ENCODE data around the gene TOP1.

TOP1 gene

DNA sequence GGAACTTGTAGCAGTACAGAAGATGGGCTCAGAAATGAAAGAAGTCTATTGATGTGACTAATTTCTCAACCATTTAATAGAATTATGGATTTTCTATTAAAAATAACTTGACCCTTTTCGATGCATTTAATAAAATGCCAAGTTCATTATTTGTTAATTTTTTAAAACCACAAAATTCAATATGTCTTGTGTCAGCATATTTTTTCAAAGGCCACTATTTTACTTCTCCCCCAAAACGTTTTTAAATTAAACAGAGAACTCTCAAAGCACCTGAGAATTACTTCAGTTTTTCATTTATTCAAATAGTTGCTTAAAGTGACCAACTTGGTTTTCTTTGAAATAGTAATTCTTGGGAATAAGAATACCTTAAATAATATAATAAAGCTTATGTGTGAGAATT, 8.6 kb downstream of the TOP1 start:
- DNase-seq (ENCODE audit: low read depth in 2 of 2) = no peak

DNA sequence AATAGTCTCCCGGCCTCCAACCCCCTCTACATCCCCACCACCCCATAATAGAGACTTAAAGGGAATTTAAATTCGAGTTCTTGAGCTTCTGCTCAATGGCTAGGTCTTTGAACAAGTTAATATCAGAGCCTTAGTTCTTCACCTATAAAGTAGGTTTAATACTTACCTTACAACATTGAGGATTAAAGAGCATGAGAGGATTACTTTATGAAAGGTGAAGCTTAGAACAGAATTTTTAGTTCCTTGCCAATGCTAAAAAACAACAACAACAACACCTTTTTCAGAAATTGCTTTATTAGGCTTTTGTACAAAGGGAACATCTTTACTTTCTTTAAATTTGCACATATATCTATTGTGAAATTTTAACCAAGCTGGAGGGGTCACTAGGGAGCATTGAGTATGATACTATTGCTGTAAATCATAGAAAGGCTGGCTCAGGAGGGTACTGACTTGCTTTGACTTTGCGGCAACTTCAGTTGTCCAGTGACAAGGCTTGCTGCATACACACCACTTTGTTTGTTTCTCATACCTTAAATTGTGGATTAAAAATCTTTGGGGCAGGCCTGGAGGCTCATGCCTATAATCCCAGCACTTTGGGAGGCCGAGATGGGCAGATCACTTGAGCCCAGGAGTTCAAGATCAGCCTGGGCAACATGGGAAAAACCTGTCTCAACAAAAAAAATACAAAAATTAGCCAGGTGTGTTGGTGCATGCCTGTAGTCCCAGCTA, 9.7 kb downstream of the TOP1 start:
- no peak for DNase-seq (ENCODE audit: low read depth in 2 of 2)

- DNase-seq (ENCODE audit: low read depth in 2 of 2) = no peak
These were observed 10.3 kb downstream of the TOP1 start for GRCh38 chr20:41038878-41039404.

DNA sequence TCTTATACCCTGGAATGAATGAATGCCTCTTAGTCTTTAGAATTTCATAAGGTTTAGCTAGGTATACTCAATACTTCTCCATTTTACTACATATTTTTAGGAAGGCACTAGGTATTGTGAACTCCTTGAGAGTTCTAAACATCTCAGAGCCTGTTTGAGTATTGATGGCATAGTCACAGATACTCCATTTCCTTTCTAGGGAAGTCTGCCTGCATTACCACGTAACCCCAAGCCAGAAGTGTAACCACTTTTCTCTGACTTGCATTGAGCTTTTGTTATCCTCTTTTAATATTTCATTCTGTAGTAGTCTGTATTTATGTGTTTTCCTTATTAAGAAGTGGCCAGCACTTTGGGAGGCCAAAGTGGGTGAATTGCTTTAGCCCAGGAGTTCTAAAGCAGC, 12.2 kb downstream of the TOP1 start:
- no peak for DNase-seq (ENCODE audit: low read depth in 2 of 2)

DNA sequence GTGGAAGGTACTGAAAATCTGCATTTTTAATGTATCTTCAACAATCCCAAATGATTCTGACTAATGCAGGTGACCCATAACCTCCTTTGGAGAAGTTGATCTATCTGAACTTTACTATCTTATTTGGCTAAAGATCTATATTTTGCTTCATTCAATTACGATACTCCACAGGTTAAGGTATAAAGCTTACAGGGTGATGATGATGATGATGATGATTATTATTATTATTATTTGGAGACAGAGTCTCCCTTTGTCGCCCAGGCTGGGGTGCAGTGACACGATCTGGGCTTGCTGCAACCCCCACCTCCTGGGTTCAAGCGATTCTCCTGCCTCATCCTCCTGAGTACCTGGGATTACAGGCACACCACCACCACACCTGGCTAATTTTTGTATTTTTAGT, 13.1 kb downstream of the TOP1 start:
- no peak for DNase-seq (ENCODE audit: low read depth in 2 of 2)

DNA sequence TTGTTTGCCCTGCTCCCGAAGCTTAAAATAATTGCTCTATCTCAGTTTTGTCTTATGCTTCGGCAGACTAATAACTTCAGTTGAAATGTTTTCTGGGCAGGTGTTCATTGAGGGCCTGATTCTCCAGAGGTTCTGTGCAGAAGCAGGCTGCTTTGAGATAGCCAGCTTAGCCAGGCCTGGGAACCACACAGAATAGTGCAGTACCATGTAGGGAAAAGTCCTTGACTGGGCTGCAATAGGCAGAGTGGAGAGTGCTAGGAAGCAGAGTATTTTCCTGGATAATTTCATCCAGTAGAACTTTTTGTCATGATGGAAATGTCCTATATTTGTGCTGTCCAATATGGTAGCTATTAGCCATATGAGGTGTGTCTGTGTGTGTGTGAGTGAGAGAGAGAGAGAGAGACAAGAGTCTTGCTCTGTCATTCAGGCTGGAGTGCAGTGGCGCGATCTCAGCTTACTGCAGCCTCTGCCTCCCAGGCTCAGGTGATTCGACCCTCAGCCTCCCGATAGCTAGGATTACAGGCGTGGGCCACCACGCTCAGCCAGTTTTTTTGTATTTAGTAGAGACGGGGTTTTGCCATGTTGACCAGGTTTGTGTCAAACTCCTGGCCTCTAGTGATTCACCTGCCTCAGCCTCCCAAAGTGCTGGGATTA, 15.9 kb downstream of the TOP1 start:
- no peak for DNase-seq (ENCODE audit: low read depth in 2 of 2)

GRCh38 chr20:41045671-41046070, 17.0 kb downstream of the TOP1 start:
- no peak for DNase-seq (ENCODE audit: low read depth in 2 of 2)

- no peak for DNase-seq (ENCODE audit: low read depth in 2 of 2)
These were observed 18.1 kb downstream of the TOP1 start for GRCh38 chr20:41046716-41047115.

DNA sequence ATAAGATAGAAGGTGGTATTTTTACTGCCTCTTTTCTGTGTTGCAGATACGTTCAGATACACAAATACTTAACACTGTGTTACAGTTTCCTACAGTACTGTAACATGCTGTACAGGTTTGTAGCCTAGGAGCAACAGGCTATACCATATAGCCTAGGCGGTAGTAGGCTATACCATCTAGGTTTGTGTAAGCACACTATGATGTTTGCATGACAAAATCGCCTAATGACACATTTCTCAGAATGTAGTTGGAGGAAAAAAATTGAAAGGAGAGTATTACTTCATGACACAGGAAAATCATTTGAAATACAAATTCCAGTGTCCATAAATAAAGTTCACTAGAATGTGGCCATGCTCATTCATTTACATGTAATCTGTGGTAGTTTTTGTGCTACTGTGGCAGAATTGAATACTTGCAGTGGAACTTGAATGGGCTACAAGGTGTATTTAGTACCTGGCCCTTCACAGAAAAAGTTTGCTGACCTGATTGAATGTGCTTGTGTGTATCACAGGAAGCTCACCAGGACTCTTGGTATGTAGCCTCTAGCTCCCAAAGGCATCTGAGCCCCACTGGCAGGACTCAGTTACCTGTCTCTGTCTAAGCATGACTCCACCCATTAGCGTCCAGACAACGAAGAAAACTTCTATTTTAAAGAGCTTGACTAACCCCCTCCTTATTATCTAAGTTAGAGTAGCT, 18.8 kb downstream of the TOP1 start:
- DNase-seq (ENCODE audit: low read depth in 2 of 2) = no peak

DNA sequence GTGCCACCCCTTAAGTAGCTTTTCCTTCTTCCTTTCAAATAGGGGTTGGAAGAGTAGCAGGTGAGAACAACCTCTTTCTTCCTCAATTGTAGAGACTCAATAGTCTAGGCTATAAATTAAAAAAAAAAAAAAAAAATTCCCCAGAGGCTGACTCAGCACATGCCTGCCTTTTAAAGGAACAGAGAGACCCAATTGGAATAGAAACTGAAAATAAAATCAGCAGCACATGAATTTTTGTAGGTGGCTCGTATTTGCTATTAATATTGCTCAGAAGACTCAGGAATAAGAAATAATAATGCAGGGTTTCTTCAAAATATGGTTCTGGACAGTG, 19.3 kb downstream of the TOP1 start:
- no peak for DNase-seq (ENCODE audit: low read depth in 2 of 2)

GRCh38 chr20:41048461-41049301, 20.1 kb downstream of the TOP1 start:
- DNase-seq (ENCODE audit: low read depth in 2 of 2) = no peak

DNA sequence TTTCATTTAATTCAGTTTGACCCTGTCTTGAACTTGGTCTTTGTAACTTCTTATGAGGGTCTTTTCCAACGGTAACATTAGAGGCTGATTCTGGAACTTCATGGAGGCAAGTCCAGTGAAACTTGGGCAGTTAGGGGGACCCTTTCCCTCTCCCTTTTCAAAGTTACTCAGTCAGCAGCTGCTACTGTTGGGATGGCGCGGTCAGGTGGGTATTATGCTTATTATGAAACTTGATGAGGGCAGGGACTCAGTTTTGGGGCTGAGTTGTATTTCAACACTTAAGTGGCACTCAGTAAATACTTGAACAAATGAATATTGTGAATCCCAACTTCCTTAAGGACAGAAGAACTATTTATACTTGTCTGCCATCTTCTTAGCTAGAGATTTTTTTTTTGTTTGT, 20.8 kb downstream of the TOP1 start:
- DNase-seq (ENCODE audit: low read depth in 2 of 2) = no peak

DNA sequence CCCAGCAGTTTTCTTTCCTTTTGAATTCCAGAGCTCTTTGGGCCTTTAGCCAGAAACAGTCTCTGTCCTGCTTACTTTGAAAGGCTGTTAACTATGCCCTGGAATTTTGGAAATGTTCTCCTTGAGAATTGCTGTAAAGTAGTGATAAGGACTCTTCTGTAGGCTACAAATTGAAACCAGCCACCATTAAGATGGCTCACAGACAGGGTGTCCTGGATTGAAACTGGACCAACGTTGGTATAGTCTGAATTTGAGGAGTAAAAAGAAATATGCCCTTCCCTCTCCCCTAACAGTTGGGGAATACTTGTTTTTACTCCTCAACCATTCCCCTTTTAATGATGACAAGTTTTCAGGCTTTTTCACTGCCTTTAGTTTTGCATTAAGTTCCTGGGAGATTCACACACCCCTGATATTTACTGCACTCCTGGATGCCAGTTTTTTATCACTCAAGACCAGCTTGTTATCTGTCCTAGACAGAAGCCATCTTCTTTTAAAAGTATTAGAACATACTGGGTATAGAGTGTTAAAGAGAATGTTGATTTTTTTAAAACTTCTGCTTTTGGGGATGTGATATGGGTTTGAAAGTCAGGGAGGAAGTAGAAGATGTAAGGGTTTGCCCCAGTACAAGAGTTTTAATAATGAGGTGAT, 21.9 kb downstream of the TOP1 start:
- no peak for DNase-seq (ENCODE audit: low read depth in 2 of 2)

- DNase-seq (ENCODE audit: low read depth in 2 of 2) = no peak
These were observed 22.6 kb downstream of the TOP1 start for GRCh38 chr20:41051009-41051825.

GRCh38 chr20:41052742-41053419, 24.3 kb downstream of the TOP1 start:
- no peak for DNase-seq (ENCODE audit: low read depth in 2 of 2)

- no peak for DNase-seq (ENCODE audit: low read depth in 2 of 2)
These were observed 25.6 kb downstream of the TOP1 start for GRCh38 chr20:41054070-41054846.

GRCh38 chr20:41054847-41055230, 26.2 kb downstream of the TOP1 start:
- DNase-seq (ENCODE audit: low read depth in 2 of 2) = no peak

GRCh38 chr20:41055679-41056078, 27.1 kb downstream of the TOP1 start:
- no peak for DNase-seq (ENCODE audit: low read depth in 2 of 2)

DNA sequence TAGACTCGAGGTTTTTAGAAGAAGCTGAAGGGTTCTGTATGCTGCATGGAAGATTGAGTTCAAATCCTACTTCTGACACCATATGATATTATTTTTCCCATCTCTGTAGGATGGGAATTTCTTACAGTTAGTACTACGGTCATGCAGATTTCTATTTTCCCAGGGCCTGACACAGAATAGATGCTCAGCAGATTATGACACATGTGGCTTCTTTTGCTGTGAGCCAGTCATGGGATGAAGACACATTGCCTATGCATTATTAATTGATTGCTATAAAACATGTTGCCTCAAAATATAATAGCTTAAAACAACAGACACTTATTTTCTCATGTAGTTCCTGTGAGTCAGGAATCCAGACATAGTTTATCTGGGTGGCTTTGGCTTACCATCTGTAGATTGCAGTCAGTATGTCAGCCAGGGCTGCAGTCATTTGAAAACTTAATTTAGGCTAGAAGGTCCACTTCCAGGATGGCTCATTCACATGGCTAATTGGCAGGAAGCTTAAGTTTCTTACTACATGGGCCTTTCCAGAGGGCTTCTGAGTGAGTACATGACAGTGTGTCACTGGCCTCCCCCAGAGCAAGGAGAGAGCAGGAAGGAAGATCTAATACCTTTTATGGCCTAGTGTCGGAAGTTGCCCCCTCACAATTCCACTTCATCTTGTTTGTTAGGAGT, 29.5 kb downstream of the TOP1 start:
- DNase-seq (ENCODE audit: low read depth in 2 of 2) = no peak
